HepG2 (cell line): ENCODE data around the gene HNRNPC. TPM values are rescaled to one million over a fixed set of nuclear protein-coding genes. Genes with fewer than 3 reads are reported as not detected.
A peak's percentile ranks its signal among the peaks of the same experiment; 100 is the strongest.

Experiments used
- ATF3 ChIP-seq: sonication (generic); formaldehyde crosslinking; IDR thresholded peaks from 2 replicates; pipeline ENCODE4 v1.4.0; 2020; ENCODE audit warnings: missing genetic modification reagents
- ATRX ChIP-seq: sonication (generic); formaldehyde crosslinking; IDR thresholded peaks from 2 replicates; pipeline ENCODE4 v1.4.0; 2020; ENCODE audit warnings: missing genetic modification reagents, borderline replicate concordance
- HMGXB3 ChIP-seq: sonication (generic); formaldehyde crosslinking; IDR thresholded peaks from 2 replicates; pipeline ENCODE4 v1.4.0; 2020; ENCODE audit warnings: missing genetic modification reagents, borderline replicate concordance
- HOMEZ ChIP-seq: IDR thresholded peaks from 2 replicates; pipeline ENCODE4 v1.6.1; 2016; ENCODE audit warnings: low read depth
- IKZF5 ChIP-seq: IDR thresholded peaks from 2 replicates; pipeline ENCODE4 v1.6.1; 2018; ENCODE audit warnings: missing genetic modification reagents, mild to moderate bottlenecking, missing compliant biosample characterization
- MATR3 ChIP-seq: sonication (generic); formaldehyde crosslinking; IDR thresholded peaks from 2 replicates; pipeline ENCODE4 v1.4.0; 2020; ENCODE audit warnings: missing genetic modification reagents
- NR3C1 ChIP-seq: sonication (generic); formaldehyde crosslinking; IDR thresholded peaks from 2 replicates; pipeline ENCODE4 v1.4.0; 2020; ENCODE audit warnings: missing genetic modification reagents
- SIN3A ChIP-seq: IDR thresholded peaks from 2 replicates; pipeline ENCODE4 v1.6.1; 2011; ENCODE audit warnings: low read depth, mild to moderate bottlenecking, control low read depth, low read length, borderline replicate concordance
- YEATS2 ChIP-seq: sonication (generic); formaldehyde crosslinking; IDR thresholded peaks from 2 replicates; pipeline ENCODE4 v1.4.0; 2020; ENCODE audit warnings: missing genetic modification reagents, borderline replicate concordance
- ZBTB37 ChIP-seq: sonication (generic); formaldehyde crosslinking; IDR thresholded peaks from 2 replicates; pipeline ENCODE4 v1.4.0; 2020; ENCODE audit warnings: mild to moderate bottlenecking, missing genetic modification reagents
- ZC3H13 ChIP-seq: sonication (generic); formaldehyde crosslinking; IDR thresholded peaks from 2 replicates; pipeline ENCODE4 v1.8.1; 2023; ENCODE audit warnings: mild to moderate bottlenecking, missing genetic modification reagents, moderate library complexity
- ZNF607 ChIP-seq: sonication (generic); formaldehyde crosslinking; IDR thresholded peaks from 2 replicates; pipeline ENCODE4 v1.5.1; 2020; ENCODE audit warnings: missing genetic modification reagents, mild to moderate bottlenecking, borderline replicate concordance
- ZNF672 ChIP-seq: sonication (generic); formaldehyde crosslinking; IDR thresholded peaks from 2 replicates; pipeline ENCODE4 v1.8.1; 2022; ENCODE audit warnings: missing genetic modification reagents
- ZNF687 ChIP-seq: sonication (generic); formaldehyde crosslinking; IDR thresholded peaks from 2 replicates; pipeline ENCODE4 v1.5.1; 2020; ENCODE audit warnings: mild to moderate bottlenecking, missing genetic modification reagents, moderate library complexity
- ZNF781 ChIP-seq: sonication (generic); formaldehyde crosslinking; IDR thresholded peaks from 2 replicates; pipeline ENCODE4 v1.5.1; 2020; ENCODE audit warnings: borderline replicate concordance, mild to moderate bottlenecking, missing genetic modification reagents; ENCODE audit errors: not compliant biosample characterization
- ZNF782 ChIP-seq: sonication (generic); formaldehyde crosslinking; IDR thresholded peaks from 2 replicates; pipeline ENCODE4 v1.4.0; 2020; ENCODE audit warnings: missing genetic modification reagents, mild to moderate bottlenecking, borderline replicate concordance
- polyA plus RNA-seq, 8 experiments: library from polyadenylated mRNA; depleted of rRNA in 3 of 8; stranded (reverse) in 7 of 8; unstranded in 1 of 8; fragments of >200 nt; fragmentation: Illumina TruSeq in 4 of 8; extraction: Trizol in 4 of 8; gene quantifications; 2 replicates each; pipeline versions ENCODE4 v1.2.1 to v1.2.3, GENCODE V29; 2011 to 2016; ENCODE audit warnings: low read depth in 4 of 8, missing spikeins in 1 of 8, mixed read lengths in 1 of 8; ENCODE audit not compliant: insufficient read depth in 1 of 8
- total RNA-seq, 5 experiments: library from RNA; depleted of rRNA; stranded (reverse); fragments of >200 nt; fragmentation: Illumina TruSeq; extraction: Trizol; gene quantifications; 2 replicates each; pipeline ENCODE4 v1.2.3, GENCODE V29; 2016; ENCODE audit warnings: low read depth in 1 of 5

The HNRNPC gene
- total and polyA plus RNA-seq, 2 of the 13 experiments (the other 11 are each of a cell fraction or from before 2014, with no cell fraction given): 628 to 1,099 TPM

- TF ChIP-seq HMGXB3: no peak
- no peak for TF ChIP-seq ZNF781 (CRISPR knock-in tag)
- TF ChIP-seq YEATS2: no peak
- TF ChIP-seq ZNF672: no peak
- TF ChIP-seq SIN3A: peak; percentile 80; the same call in 1 of the 2 replicates
- no peak for TF ChIP-seq MATR3 (CRISPR knock-in tag)
- no peak for TF ChIP-seq HOMEZ (CRISPR knock-in tag)
- no peak for TF ChIP-seq NR3C1 (CRISPR knock-in tag)
- TF ChIP-seq ZC3H13 (CRISPR knock-in tag): no peak
- no peak for TF ChIP-seq ATF3
- TF ChIP-seq ATRX (CRISPR knock-in tag): no peak
- no peak for TF ChIP-seq ZNF782 (CRISPR knock-in tag)
- TF ChIP-seq ZNF687 (CRISPR knock-in tag): no peak
- no peak for TF ChIP-seq ZNF607 (CRISPR knock-in tag)
- TF ChIP-seq ZBTB37 (CRISPR knock-in tag): no peak
- TF ChIP-seq IKZF5 (CRISPR knock-in tag): no peak
Observed at GRCh38 chr14:21268617-21269251, 508 bp downstream of the HNRNPC start (continued).
